ENCODE measurements around the gene LTF.
A peak's percentile ranks its signal among the peaks of the same experiment; 100 is the strongest.

Gene LTF

GRCh38 chr3:46490338-46491084 lies 25.8 kb upstream of the LTF start:
- DNase-seq = no peak

GRCh38 chr3:46489875-46490274 lies 25.2 kb upstream of the LTF start:
- no peak for DNase-seq

GRCh38 chr3:46489381-46489780 lies 24.7 kb upstream of the LTF start:
- no peak for DNase-seq

GRCh38 chr3:46488735-46489361 lies 24.1 kb upstream of the LTF start:
- peak; percentile 95 for DNase-seq

- DNase-seq = no peak
These were observed 21.1 kb upstream of the LTF start for GRCh38 chr3:46485779-46486175.

- no peak for DNase-seq
These were observed 20.4 kb upstream of the LTF start for GRCh38 chr3:46484911-46485778.

- DNase-seq = no peak
These were observed 19.7 kb upstream of the LTF start for GRCh38 chr3:46484388-46484787.

GRCh38 chr3:46483825-46484224 lies 19.1 kb upstream of the LTF start:
- no peak for DNase-seq

- DNase-seq = no peak
These were observed 18.1 kb upstream of the LTF start for GRCh38 chr3:46482632-46483350.

- DNase-seq = no peak
These were observed 16.9 kb upstream of the LTF start for GRCh38 chr3:46481636-46482035.

GRCh38 chr3:46480491-46481195 lies 15.9 kb upstream of the LTF start:
- no peak for DNase-seq

GRCh38 chr3:46479696-46480095 lies 15.0 kb upstream of the LTF start:
- DNase-seq = no peak

GRCh38 chr3:46479021-46479420 lies 14.3 kb upstream of the LTF start:
- DNase-seq = no peak

GRCh38 chr3:46478341-46478740 lies 13.6 kb upstream of the LTF start:
- no peak for DNase-seq

GRCh38 chr3:46477756-46478155 lies 13.1 kb upstream of the LTF start:
- no peak for DNase-seq

- DNase-seq = no peak
These were observed 12.4 kb upstream of the LTF start for GRCh38 chr3:46477145-46477544.

GRCh38 chr3:46472736-46473135 lies 8.0 kb upstream of the LTF start:
- DNase-seq = no peak

GRCh38 chr3:46471371-46471914 lies 6.7 kb upstream of the LTF start:
- DNase-seq = no peak

- no peak for DNase-seq
These were observed 6.1 kb upstream of the LTF start for GRCh38 chr3:46470831-46471230.

- DNase-seq = no peak
These were observed 5.1 kb upstream of the LTF start for GRCh38 chr3:46469680-46470357.

GRCh38 chr3:46468753-46469600 lies 4.3 kb upstream of the LTF start:
- no peak for DNase-seq

All from stimulated activated CD4-positive, alpha-beta T cell treated with anti-CD3 and anti-CD28 coated beads, Interleukin-4, amount 100 ng/mL, for 24 hours (primary cell).